HEK293T (cell line): ENCODE measurements around the gene ZYG11A.

Experiments used
- ARNT ChIP-seq: fragments of 450-650 bp; IDR thresholded peaks from 2 replicates; pipeline ENCODE4 v1.6.1; 2017; ENCODE audit warnings: mild to moderate bottlenecking
- BHLHE40 ChIP-seq: fragments of 450-650 bp; IDR thresholded peaks from 2 replicates; pipeline ENCODE4 v1.6.1; 2016; ENCODE audit warnings: mild to moderate bottlenecking, moderate library complexity, borderline replicate concordance
- ELF4 ChIP-seq: fragments of 450-650 bp; IDR thresholded peaks from 2 replicates; pipeline ENCODE4 v1.6.1; 2017; ENCODE audit warnings: antibody characterized with exemption
- FOXA1 ChIP-seq: fragments of 450-650 bp; IDR thresholded peaks from 2 replicates; pipeline ENCODE4 v1.6.1; 2016; ENCODE audit warnings: mild to moderate bottlenecking
- FOXK2 ChIP-seq: fragments of 450-650 bp; IDR thresholded peaks from 2 replicates; pipeline ENCODE4 v1.6.1; 2016; ENCODE audit warnings: mild to moderate bottlenecking
- L3MBTL2 ChIP-seq: fragments of 450-650 bp; conservative IDR thresholded peaks from 2 replicates; pipeline ENCODE4 v1.6.1; 2016; ENCODE audit warnings: mild to moderate bottlenecking
- LEF1 ChIP-seq: fragments of 450-650 bp; IDR thresholded peaks from 2 replicates; pipeline ENCODE4 v1.6.1; 2017; ENCODE audit warnings: mild to moderate bottlenecking, borderline replicate concordance
- NFRKB ChIP-seq: fragments of 450-650 bp; IDR thresholded peaks from 2 replicates; pipeline ENCODE4 v1.6.1; 2016; ENCODE audit warnings: mild to moderate bottlenecking, moderate library complexity
- SP1 ChIP-seq: fragments of 450-650 bp; IDR thresholded peaks from 2 replicates; pipeline ENCODE4 v1.6.1; 2017
- SUZ12 ChIP-seq: fragments of 450-650 bp; IDR thresholded peaks from 2 replicates; pipeline ENCODE4 v1.6.1; 2016; ENCODE audit warnings: mild to moderate bottlenecking
- TARDBP ChIP-seq: fragments of 450-650 bp; IDR thresholded peaks from 2 replicates; pipeline ENCODE4 v1.6.1; 2016
- ZNF384 ChIP-seq: fragments of 450-650 bp; IDR thresholded peaks from 2 replicates; pipeline ENCODE4 v1.6.1; 2016
- TF ChIP-seq, protein P1 (sequence below): fragments of 450-650 bp; IDR thresholded peaks from 2 replicates; pipeline ENCODE4 v1.6.1; 2016

DNA sequence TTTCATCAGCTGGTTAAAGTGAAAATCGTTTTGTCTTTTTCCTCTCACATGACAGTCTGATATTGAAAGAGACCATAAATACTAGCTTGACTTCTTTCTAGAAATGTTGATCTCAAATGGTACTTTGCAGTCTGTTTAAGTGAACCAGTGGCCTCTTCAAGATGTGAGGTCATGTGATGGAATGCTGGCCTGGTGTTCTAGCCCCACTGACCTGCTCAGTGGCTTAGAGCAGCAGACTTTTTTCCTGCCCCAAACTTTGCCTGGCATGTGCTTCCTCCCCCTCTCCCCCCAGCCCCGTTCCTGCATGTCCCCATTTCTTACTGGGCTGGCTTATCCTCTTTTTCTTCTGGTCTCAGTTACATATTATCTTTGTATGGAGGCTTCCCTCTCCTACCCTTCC lies 34.3 kb downstream of the ZYG11A start:
- TF ChIP-seq ELF4, result no peak
- TF ChIP-seq SP1, result no peak
- no peak for TF ChIP-seq TARDBP
- no peak for TF ChIP-seq FOXA1
- no peak for TF ChIP-seq ARNT
- TF ChIP-seq FOXK2, result no peak
- no peak for TF ChIP-seq SUZ12
- no peak for TF ChIP-seq NFRKB
- TF ChIP-seq ZNF384, result no peak
- TF ChIP-seq, protein P1, sequence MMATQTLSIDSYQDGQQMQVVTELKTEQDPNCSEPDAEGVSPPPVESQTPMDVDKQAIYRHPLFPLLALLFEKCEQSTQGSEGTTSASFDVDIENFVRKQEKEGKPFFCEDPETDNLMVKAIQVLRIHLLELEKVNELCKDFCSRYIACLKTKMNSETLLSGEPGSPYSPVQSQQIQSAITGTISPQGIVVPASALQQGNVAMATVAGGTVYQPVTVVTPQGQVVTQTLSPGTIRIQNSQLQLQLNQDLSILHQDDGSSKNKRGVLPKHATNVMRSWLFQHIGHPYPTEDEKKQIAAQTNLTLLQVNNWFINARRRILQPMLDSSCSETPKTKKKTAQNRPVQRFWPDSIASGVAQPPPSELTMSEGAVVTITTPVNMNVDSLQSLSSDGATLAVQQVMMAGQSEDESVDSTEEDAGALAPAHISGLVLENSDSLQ, result no peak
- no peak for TF ChIP-seq LEF1
- TF ChIP-seq BHLHE40, result no peak
- no peak for TF ChIP-seq L3MBTL2
